Rectal smooth muscle tissue (tissue), 1 donor: ENCODE results near the gene CSF2.

Experiments
- H3K27ac ChIP-seq: one replicate; pipeline ENCODE4 v1.7.0; 2013; ENCODE audit warnings: low read depth, low read length, inconsistent platforms
- H3K27me3 ChIP-seq: one replicate; pipeline ENCODE4 v1.7.0; 2013; ENCODE audit warnings: low read length; ENCODE audit not compliant: control insufficient read depth, insufficient read depth
- H3K36me3 ChIP-seq: one replicate; pipeline ENCODE4 v1.7.0; 2013; ENCODE audit warnings: low read length; ENCODE audit not compliant: control insufficient read depth, insufficient read depth
- H3K4me1 ChIP-seq: one replicate; pipeline ENCODE4 v1.7.0; 2013; ENCODE audit warnings: low read length; ENCODE audit not compliant: control insufficient read depth, insufficient read depth
- H3K4me3 ChIP-seq: one replicate; pipeline ENCODE4 v1.7.0; 2013; ENCODE audit warnings: low read length
- H3K9ac ChIP-seq: one replicate; pipeline ENCODE4 v1.7.0; 2013; ENCODE audit warnings: low read length

CSF2 gene

GRCh38 chr5:132074772-132075718, 1.5 kb downstream of the CSF2 start:
- no peaks in the 10 kb centered on the region for H3K27me3 ChIP-seq
- no peak overlapping the region for H3K9ac ChIP-seq
- H3K4me3 ChIP-seq: no peak overlapping the region
- H3K27ac ChIP-seq: no peak overlapping the region
- no peaks in the 10 kb centered on the region for H3K36me3 ChIP-seq
- H3K4me1 ChIP-seq: no peaks in the 10 kb centered on the region

- Histone ChIP-seq H3K36me3 (no peaks in the 10 kb centered on the region), H3K4me1 (no peaks in the 10 kb centered on the region), H3K27ac (no peak overlapping the region), H3K4me3 (no peak overlapping the region), H3K9ac (no peak overlapping the region), H3K27me3 (no peaks in the 10 kb centered on the region)
Measured at GRCh38 chr5:132075719-132076077, 2.1 kb downstream of the CSF2 start.

GRCh38 chr5:132076202-132076830, 2.7 kb downstream of the CSF2 start:
- Histone ChIP-seq H3K4me3 (no peak overlapping the region), H3K27ac (no peak overlapping the region), H3K4me1 (no peaks in the 10 kb centered on the region), H3K9ac (no peak overlapping the region), H3K36me3 (no peaks in the 10 kb centered on the region), H3K27me3 (no peaks in the 10 kb centered on the region)

- Histone ChIP-seq H3K36me3 (no peaks in the 10 kb centered on the region), H3K27me3 (no peaks in the 10 kb centered on the region), H3K9ac (no peak overlapping the region), H3K4me3 (no peak overlapping the region), H3K4me1 (no peaks in the 10 kb centered on the region), H3K27ac (no peak overlapping the region)
Measured at GRCh38 chr5:132076983-132077382, 3.4 kb downstream of the CSF2 start.

GRCh38 chr5:132079081-132079480, 5.5 kb downstream of the CSF2 start:
- no peaks in the 10 kb centered on the region for H3K36me3 ChIP-seq
- H3K4me1 ChIP-seq: no peaks in the 10 kb centered on the region
- H3K4me3 ChIP-seq: no peak overlapping the region
- no peak overlapping the region for H3K27ac ChIP-seq
- no peak overlapping the region for H3K9ac ChIP-seq
- no peaks in the 10 kb centered on the region for H3K27me3 ChIP-seq

GRCh38 chr5:132079619-132080018, 6.0 kb downstream of the CSF2 start:
- no peak overlapping the region for H3K9ac ChIP-seq
- H3K4me1 ChIP-seq: no peaks in the 10 kb centered on the region
- no peak overlapping the region for H3K4me3 ChIP-seq
- H3K27me3 ChIP-seq: no peaks in the 10 kb centered on the region
- no peak overlapping the region for H3K27ac ChIP-seq
- H3K36me3 ChIP-seq: no peaks in the 10 kb centered on the region

- Histone ChIP-seq H3K4me3 (no peak overlapping the region), H3K9ac (no peak overlapping the region), H3K4me1 (no peaks in the 10 kb centered on the region), H3K27ac (no peak overlapping the region), H3K36me3 (no peaks in the 10 kb centered on the region), H3K27me3 (no peaks in the 10 kb centered on the region)
Measured at GRCh38 chr5:132080595-132080994, 7.0 kb downstream of the CSF2 start.

- H3K9ac ChIP-seq: no peak overlapping the region
- no peaks in the 10 kb centered on the region for H3K36me3 ChIP-seq
- H3K4me1 ChIP-seq: no peaks in the 10 kb centered on the region
- H3K4me3 ChIP-seq: no peak overlapping the region
- H3K27ac ChIP-seq: no peak overlapping the region
- H3K27me3 ChIP-seq: no peaks in the 10 kb centered on the region
Measured at GRCh38 chr5:132081458-132081857, 7.9 kb downstream of the CSF2 start.

GRCh38 chr5:132082329-132083023, 8.9 kb downstream of the CSF2 start:
- no peaks in the 10 kb centered on the region for H3K27me3 ChIP-seq
- no peaks in the 10 kb centered on the region for H3K36me3 ChIP-seq
- H3K4me3 ChIP-seq: no peak overlapping the region
- no peak overlapping the region for H3K27ac ChIP-seq
- no peaks in the 10 kb centered on the region for H3K4me1 ChIP-seq
- no peak overlapping the region for H3K9ac ChIP-seq

GRCh38 chr5:132083071-132083678, 9.6 kb downstream of the CSF2 start:
- no peak overlapping the region for H3K4me3 ChIP-seq
- no peaks in the 10 kb centered on the region for H3K27me3 ChIP-seq
- no peak overlapping the region for H3K27ac ChIP-seq
- no peaks in the 10 kb centered on the region for H3K36me3 ChIP-seq
- no peaks in the 10 kb centered on the region for H3K4me1 ChIP-seq
- no peak overlapping the region for H3K9ac ChIP-seq

GRCh38 chr5:132085686-132086085, 12.1 kb downstream of the CSF2 start:
- no peak overlapping the region for H3K27ac ChIP-seq
- no peaks in the 10 kb centered on the region for H3K4me1 ChIP-seq
- no peak overlapping the region for H3K9ac ChIP-seq
- no peak overlapping the region for H3K4me3 ChIP-seq
- no peaks in the 10 kb centered on the region for H3K27me3 ChIP-seq
- H3K36me3 ChIP-seq: no peaks in the 10 kb centered on the region

GRCh38 chr5:132086277-132086794, 12.7 kb downstream of the CSF2 start:
- H3K9ac ChIP-seq: no peak overlapping the region
- no peaks in the 10 kb centered on the region for H3K27me3 ChIP-seq
- H3K27ac ChIP-seq: no peak overlapping the region
- no peak overlapping the region for H3K4me3 ChIP-seq
- H3K4me1 ChIP-seq: no peaks in the 10 kb centered on the region
- no peaks in the 10 kb centered on the region for H3K36me3 ChIP-seq
